ENCODE results near the gene PIEZO2.

Gene PIEZO2

DNA sequence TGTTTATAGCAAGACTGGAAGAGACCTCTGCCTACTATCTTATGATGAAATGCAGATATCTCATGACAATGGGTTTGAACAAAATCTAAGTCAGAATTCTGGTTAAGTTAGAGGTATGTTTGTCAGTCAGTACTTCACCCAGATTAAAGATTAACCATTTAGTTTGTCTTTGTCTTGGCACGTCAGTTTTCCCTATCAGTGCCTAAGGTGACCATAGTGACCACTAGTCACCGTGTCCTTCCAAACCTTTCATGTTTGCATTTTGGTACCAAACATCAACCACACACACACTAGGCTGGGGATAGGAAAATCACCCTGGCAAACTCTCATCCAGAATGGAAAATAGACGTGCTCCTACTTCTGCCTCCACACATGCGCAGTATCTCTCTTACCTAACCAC lies 248.9 kb downstream of the PIEZO2 start:
- Histone ChIP-seq H3K79me2 (ENCODE audit: insufficient read depth, low read length) (no peaks in the 10 kb centered on the region), H2AFZ (ENCODE audit: low read length) (no peak overlapping the region), H3K9ac (ENCODE audit: low read depth, low read length, poor library complexity, severe bottlenecking) (no peak overlapping the region), H3K27me3 (ENCODE audit: insufficient read depth, low read length, poor library complexity, severe bottlenecking) (no peaks in the 10 kb centered on the region), H3F3A (ENCODE audit: low read depth) (no peaks in the 10 kb centered on the region), H3K9me3 (ENCODE audit: insufficient read depth, low read depth, low read length) (no peaks in the 10 kb centered on the region), H3K4me2 (ENCODE audit: low read depth, low read length, poor library complexity, severe bottlenecking) (no peak overlapping the region), H3K36me3 (ENCODE audit: insufficient read depth, low read length) (no peaks in the 10 kb centered on the region), H4K20me1 (ENCODE audit: insufficient read depth, low read length, poor library complexity, severe bottlenecking) (no peaks in the 10 kb centered on the region), H3K4me3 (ENCODE audit: low read length, poor library complexity, severe bottlenecking) (no peak overlapping the region), H3K4me1 (ENCODE audit: insufficient read depth, low read length, poor library complexity, severe bottlenecking) (peaks cover 8% of the 10 kb centered on the region), H3K9me2 (replicated peaks; ENCODE audit: low read depth, low read length) (no peaks in the 10 kb centered on the region)
- TF ChIP-seq, protein P1, sequence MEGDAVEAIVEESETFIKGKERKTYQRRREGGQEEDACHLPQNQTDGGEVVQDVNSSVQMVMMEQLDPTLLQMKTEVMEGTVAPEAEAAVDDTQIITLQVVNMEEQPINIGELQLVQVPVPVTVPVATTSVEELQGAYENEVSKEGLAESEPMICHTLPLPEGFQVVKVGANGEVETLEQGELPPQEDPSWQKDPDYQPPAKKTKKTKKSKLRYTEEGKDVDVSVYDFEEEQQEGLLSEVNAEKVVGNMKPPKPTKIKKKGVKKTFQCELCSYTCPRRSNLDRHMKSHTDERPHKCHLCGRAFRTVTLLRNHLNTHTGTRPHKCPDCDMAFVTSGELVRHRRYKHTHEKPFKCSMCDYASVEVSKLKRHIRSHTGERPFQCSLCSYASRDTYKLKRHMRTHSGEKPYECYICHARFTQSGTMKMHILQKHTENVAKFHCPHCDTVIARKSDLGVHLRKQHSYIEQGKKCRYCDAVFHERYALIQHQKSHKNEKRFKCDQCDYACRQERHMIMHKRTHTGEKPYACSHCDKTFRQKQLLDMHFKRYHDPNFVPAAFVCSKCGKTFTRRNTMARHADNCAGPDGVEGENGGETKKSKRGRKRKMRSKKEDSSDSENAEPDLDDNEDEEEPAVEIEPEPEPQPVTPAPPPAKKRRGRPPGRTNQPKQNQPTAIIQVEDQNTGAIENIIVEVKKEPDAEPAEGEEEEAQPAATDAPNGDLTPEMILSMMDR (conservative IDR thresholded peaks at IDR 0.05; ENCODE audit: low read length): no peak

DNA sequence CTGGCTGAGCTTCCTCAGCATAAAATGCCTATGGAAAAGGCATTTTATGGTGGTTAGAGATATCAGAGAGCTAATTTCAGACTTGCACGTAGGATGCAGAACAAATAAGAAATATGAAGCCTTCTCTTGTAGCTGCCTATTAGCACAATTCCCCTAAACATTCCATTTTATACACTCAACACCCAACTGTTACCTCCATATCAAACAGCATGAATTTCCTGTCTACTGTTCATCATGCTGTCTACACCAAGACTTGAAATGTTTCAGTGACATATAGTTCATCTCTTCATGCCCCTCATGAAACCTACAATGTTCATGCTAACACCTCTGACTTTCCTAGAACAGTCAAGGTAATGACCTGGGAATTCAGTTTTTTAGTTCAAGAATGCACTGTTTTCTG lies 249.9 kb downstream of the PIEZO2 start:
- Histone ChIP-seq H3K9ac (ENCODE audit: low read depth, low read length, poor library complexity, severe bottlenecking) (no peak overlapping the region), H3K4me2 (ENCODE audit: low read depth, low read length, poor library complexity, severe bottlenecking) (no peak overlapping the region), H3K4me3 (ENCODE audit: low read length, poor library complexity, severe bottlenecking) (no peak overlapping the region), H3K4me1 (ENCODE audit: insufficient read depth, low read length, poor library complexity, severe bottlenecking) (peaks cover 8% of the 10 kb centered on the region), H2AFZ (ENCODE audit: low read length) (no peak overlapping the region), H4K20me1 (ENCODE audit: insufficient read depth, low read length, poor library complexity, severe bottlenecking) (no peaks in the 10 kb centered on the region), H3K9me3 (ENCODE audit: insufficient read depth, low read depth, low read length) (no peaks in the 10 kb centered on the region), H3K36me3 (ENCODE audit: insufficient read depth, low read length) (no peaks in the 10 kb centered on the region), H3K79me2 (ENCODE audit: insufficient read depth, low read length) (no peaks in the 10 kb centered on the region), H3K9me2 (replicated peaks; ENCODE audit: low read depth, low read length) (no peaks in the 10 kb centered on the region), H3F3A (ENCODE audit: low read depth) (no peaks in the 10 kb centered on the region), H3K27me3 (ENCODE audit: insufficient read depth, low read length, poor library complexity, severe bottlenecking) (no peaks in the 10 kb centered on the region)
- no peak for TF ChIP-seq EZH2phosphoT487 (IDR thresholded peaks at IDR 0.05; ENCODE audit: borderline replicate concordance)
- TF ChIP-seq, protein P1 (conservative IDR thresholded peaks at IDR 0.05; ENCODE audit: low read length): no peak

DNA sequence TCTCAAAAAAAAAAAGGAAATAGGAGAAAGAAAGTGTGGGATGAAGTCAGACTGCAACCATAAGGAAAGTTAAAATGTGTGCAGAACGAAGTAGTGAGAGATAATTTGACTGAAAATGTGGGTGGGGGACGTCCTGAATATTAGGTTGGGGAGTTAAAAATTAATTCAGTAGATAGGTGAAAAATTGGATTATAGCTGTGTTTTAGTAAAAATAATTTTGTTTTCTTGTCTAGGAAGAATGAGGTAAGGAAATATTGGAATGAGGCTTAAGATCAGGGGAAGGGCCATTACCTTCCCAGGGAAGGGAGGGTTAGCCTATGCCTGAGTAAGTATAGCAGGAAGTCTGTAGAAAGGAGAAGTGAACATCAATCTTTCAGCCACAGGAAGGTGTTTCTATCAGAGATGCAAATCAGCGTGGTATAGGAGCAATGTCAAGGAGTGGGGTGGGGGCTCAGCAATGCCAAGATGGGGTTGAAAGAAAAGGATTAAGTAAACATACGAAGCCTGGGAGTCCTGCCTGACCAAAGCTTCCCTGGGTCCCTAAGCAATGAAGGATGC lies 250.9 kb downstream of the PIEZO2 start:
- H3K79me2 ChIP-seq (ENCODE audit: insufficient read depth, low read length): no peaks in the 10 kb centered on the region
- no peak overlapping the region for H2AFZ ChIP-seq (ENCODE audit: low read length)
- no peaks in the 10 kb centered on the region for H4K20me1 ChIP-seq (ENCODE audit: insufficient read depth, low read length, poor library complexity, severe bottlenecking)
- H3K9me2 ChIP-seq (replicated peaks; ENCODE audit: low read depth, low read length): no peaks in the 10 kb centered on the region
- no peak overlapping the region for H3K9ac ChIP-seq (ENCODE audit: low read depth, low read length, poor library complexity, severe bottlenecking)
- H3K4me2 ChIP-seq (ENCODE audit: low read depth, low read length, poor library complexity, severe bottlenecking): no peak overlapping the region
- TF ChIP-seq, protein P1 (conservative IDR thresholded peaks at IDR 0.05; ENCODE audit: low read length): no peak
- no peak for TF ChIP-seq EZH2phosphoT487 (IDR thresholded peaks at IDR 0.05; ENCODE audit: borderline replicate concordance)
- H3K9me3 ChIP-seq (ENCODE audit: insufficient read depth, low read depth, low read length): no peaks in the 10 kb centered on the region
- no peaks in the 10 kb centered on the region for H3F3A ChIP-seq (ENCODE audit: low read depth)
- no peaks in the 10 kb centered on the region for H3K27me3 ChIP-seq (ENCODE audit: insufficient read depth, low read length, poor library complexity, severe bottlenecking)
- no peak overlapping the region for H3K4me3 ChIP-seq (ENCODE audit: low read length, poor library complexity, severe bottlenecking)
- peaks cover 8% of the 10 kb centered on the region for H3K4me1 ChIP-seq (ENCODE audit: insufficient read depth, low read length, poor library complexity, severe bottlenecking)
- no peaks in the 10 kb centered on the region for H3K36me3 ChIP-seq (ENCODE audit: insufficient read depth, low read length)
